Thyroid gland (tissue), 4 donors: ENCODE results near the gene NKX2-4. TPM values are rescaled to one million over a fixed set of nuclear protein-coding genes. Genes with fewer than 3 reads are reported as not detected.

Source experiments
- DNase-seq, 2 donors: peaks; one replicate each; pipeline ENCODE4 v3.0.0-alpha.2; 2019
- H3K27ac ChIP-seq, 3 donors: fragments of 200-600 bp; sonication (generic); 1 replicate in 2 of 3; 2 replicates in 1 of 3; pipeline ENCODE4 v1.5.1; 2016 to 2019; ENCODE audit warnings: mild to moderate bottlenecking in 1 of 3, moderate library complexity in 1 of 3
- H3K27me3 ChIP-seq: fragments of 200-600 bp; sonication (generic); one replicate; pipeline ENCODE4 v1.5.1; 2019
- H3K36me3 ChIP-seq, 2 donors: fragments of 200-600 bp; sonication (generic); one replicate each; pipeline ENCODE4 v1.5.1; 2016 to 2019
- H3K4me1 ChIP-seq, 2 donors: fragments of 200-600 bp; sonication (generic); one replicate each; pipeline ENCODE4 v1.5.1; 2017 to 2019
- H3K4me3 ChIP-seq, 3 donors: fragments of 200-600 bp; sonication (generic); replicated peaks in 1 of 3; 1 replicate in 2 of 3; 2 replicates in 1 of 3; pipeline ENCODE4 v1.5.1; 2016; ENCODE audit warnings: mild to moderate bottlenecking in 1 of 3
- H3K9me3 ChIP-seq: fragments of 200-600 bp; sonication (generic); one replicate; pipeline ENCODE4 v1.5.1; 2017
- POLR2A ChIP-seq, 2 donors: fragments of 450-650 bp; IDR thresholded peaks; one replicate each; pipeline ENCODE4 v1.6.1; 2017; ENCODE audit warnings: antibody characterized with exemption in 2 of 2, mild to moderate bottlenecking in 2 of 2, moderate library complexity in 1 of 2
- WGBS, 2 donors: methylation state at CpG; one replicate each; pipeline ENCODE4 v1.1.5; 2017; 5-methylcytosine and 5-hydroxymethylcytosine counted together
- intact Hi-C: fragments of 100-400 bp; cut with DNase I; formaldehyde crosslinking; loops from one replicate; pipeline ENCODE4 v1.15.1; 2023
- total RNA-seq, 4 donors: library from RNA; depleted of rRNA; stranded (reverse); fragments of >200 nt; gene quantifications; one replicate each; pipeline ENCODE4 v1.2.3, GENCODE V29; 2016
- TF ChIP-seq, protein P1 (sequence below), 6 experiments: fragments of 200-600 bp in 3 of 6; fragments of 450-650 bp in 3 of 6; sonication (generic) in 3 of 6; IDR thresholded peaks; one replicate each; pipeline ENCODE4 v1.5.1; 2016 to 2019; ENCODE audit warnings: antibody characterized with exemption in 6 of 6, mild to moderate bottlenecking in 2 of 6, inconsistent platforms in 1 of 6, moderate library complexity in 1 of 6

NKX2-4 gene
- total RNA-seq, 4 donors from 2014 or later, result 0.11 TPM; not detected in 3

- Histone ChIP-seq H3K27ac (no peak overlapping the region), H3K4me3 (no peak overlapping the region), H3K9me3 (no peaks in the 10 kb centered on the region), H3K4me1 (peaks cover 0 to 19% of the 10 kb centered on the region in 2 donors), H3K36me3 (no peaks in the 10 kb centered on the region), H3K27me3 (peaks cover 65% of the 10 kb centered on the region)
- intact Hi-C loops, result loop anchor here (10.0 kb wide), 1 partner anchor 272 kb away; the partner anchor contains the start of gene KIZ
- 2 to 3% methylated on average over 11 to 13 of the region's 116 CpGs for WGBS, 2 donors
- peak in 1 of 2 donors; percentile 5 for DNase-seq
- no peak for TF ChIP-seq POLR2A (IDR thresholded peaks at IDR 0.05)
- TF ChIP-seq, protein P1, sequence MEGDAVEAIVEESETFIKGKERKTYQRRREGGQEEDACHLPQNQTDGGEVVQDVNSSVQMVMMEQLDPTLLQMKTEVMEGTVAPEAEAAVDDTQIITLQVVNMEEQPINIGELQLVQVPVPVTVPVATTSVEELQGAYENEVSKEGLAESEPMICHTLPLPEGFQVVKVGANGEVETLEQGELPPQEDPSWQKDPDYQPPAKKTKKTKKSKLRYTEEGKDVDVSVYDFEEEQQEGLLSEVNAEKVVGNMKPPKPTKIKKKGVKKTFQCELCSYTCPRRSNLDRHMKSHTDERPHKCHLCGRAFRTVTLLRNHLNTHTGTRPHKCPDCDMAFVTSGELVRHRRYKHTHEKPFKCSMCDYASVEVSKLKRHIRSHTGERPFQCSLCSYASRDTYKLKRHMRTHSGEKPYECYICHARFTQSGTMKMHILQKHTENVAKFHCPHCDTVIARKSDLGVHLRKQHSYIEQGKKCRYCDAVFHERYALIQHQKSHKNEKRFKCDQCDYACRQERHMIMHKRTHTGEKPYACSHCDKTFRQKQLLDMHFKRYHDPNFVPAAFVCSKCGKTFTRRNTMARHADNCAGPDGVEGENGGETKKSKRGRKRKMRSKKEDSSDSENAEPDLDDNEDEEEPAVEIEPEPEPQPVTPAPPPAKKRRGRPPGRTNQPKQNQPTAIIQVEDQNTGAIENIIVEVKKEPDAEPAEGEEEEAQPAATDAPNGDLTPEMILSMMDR (IDR thresholded peaks at IDR 0.05), result no peak
Observed at GRCh38 chr20:21396599-21397340, 556 bp downstream of the NKX2-4 start.

DNA sequence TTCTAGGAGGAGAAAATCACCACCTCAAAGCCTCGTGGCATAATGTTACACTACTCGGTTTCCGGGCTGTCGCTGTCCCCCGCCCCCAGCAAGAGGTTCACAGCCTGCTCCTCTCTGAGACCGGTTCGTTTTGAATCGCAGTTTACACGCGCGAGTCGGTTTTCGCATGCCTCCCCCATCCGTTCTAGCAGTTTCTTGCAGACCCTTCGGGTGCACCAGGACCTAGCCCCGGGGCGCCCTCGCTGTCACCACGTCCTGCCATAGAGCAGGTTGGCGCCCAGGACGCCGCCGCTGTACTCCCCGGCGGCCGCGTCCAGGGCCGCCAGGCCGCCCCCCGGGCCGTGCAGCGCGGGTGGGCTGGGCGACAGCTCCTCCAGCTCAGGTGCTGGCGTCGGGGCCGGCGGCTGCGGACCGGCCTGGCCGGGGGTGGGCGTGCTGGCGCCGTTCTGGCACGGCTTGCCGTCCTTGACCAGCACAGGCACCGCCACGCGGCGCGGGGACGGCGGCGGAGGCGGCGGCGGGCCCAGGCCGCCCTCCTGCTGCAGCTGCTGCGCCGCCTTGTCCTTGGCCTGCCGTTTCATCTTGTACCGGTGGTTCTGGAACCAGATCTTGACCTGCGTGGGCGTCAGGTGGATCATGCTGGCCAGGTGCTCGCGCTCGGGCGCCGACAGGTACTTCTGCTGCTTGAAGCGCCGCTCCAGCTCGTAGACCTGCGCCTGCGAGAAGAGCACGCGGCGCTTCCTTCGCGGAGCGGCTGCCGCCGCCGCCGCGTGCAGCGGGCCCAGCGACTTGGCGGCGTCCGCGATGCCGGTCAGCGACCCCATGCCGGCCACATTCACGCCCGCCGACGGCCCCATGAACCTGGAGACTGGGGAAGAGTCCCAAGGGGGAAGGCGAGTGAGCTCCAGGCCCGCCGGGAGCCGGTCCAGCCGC is 1.4 kb downstream of the NKX2-4 start:
- Histone ChIP-seq H3K9me3 (no peaks in the 10 kb centered on the region), H3K4me3 (no peak overlapping the region), H3K36me3 (no peaks in the 10 kb centered on the region), H3K27me3 (peaks cover 70% of the 10 kb centered on the region), H3K27ac (no peak overlapping the region), H3K4me1 (peaks cover 0 to 19% of the 10 kb centered on the region in 2 donors)
- intact Hi-C loops, result loop anchor here (10.0 kb wide), 1 partner anchor 271 kb away; the partner anchor contains the start of gene KIZ
- DNase-seq, result peak; percentile 15 to 49
- WGBS, 2 donors, result 8% methylated on average over 29 to 46 of the region's 103 CpGs
- TF ChIP-seq, protein P1 (IDR thresholded peaks at IDR 0.05), result no peak
- TF ChIP-seq POLR2A (IDR thresholded peaks at IDR 0.05), result no peak

- H3K27me3 ChIP-seq, result peaks cover 70% of the 10 kb centered on the region
- intact Hi-C loops, result loop anchor here (10.0 kb wide), 1 partner anchor 270 kb away; the partner anchor contains the start of gene KIZ
- no peaks in the 10 kb centered on the region for H3K36me3 ChIP-seq
- H3K27ac ChIP-seq, result no peak overlapping the region
- no peaks in the 10 kb centered on the region for H3K9me3 ChIP-seq
- H3K4me3 ChIP-seq, result no peak overlapping the region
- 21 to 22% methylated on average over 6 of the region's 6 CpGs for WGBS, 2 donors
- DNase-seq, result no peak
- H3K4me1 ChIP-seq, result peaks cover 0 to 19% of the 10 kb centered on the region in 2 donors
- TF ChIP-seq, protein P1 (IDR thresholded peaks at IDR 0.05), result no peak
- no peak for TF ChIP-seq POLR2A (IDR thresholded peaks at IDR 0.05)
Observed at GRCh38 chr20:21395051-21395665, 2.2 kb downstream of the NKX2-4 start.

GRCh38 chr20:21394551-21394950 is 2.8 kb downstream of the NKX2-4 start:
- Histone ChIP-seq H3K4me1 (peaks cover 0 to 19% of the 10 kb centered on the region in 2 donors), H3K4me3 (no peak overlapping the region), H3K36me3 (no peaks in the 10 kb centered on the region), H3K27ac (no peak overlapping the region), H3K9me3 (no peaks in the 10 kb centered on the region), H3K27me3 (peaks cover 67% of the 10 kb centered on the region)
- no peak for DNase-seq
- intact Hi-C loops, result loop anchor here (10.0 kb wide), 1 partner anchor 270 kb away; the partner anchor contains the start of gene KIZ
- WGBS, 2 donors, result 21 to 26% methylated on average over 3 of the region's 3 CpGs
- TF ChIP-seq, protein P1 (IDR thresholded peaks at IDR 0.05), result no peak
- no peak for TF ChIP-seq POLR2A (IDR thresholded peaks at IDR 0.05)
